ENCODE data around the gene RBM18. TPM values are rescaled to one million over a fixed set of nuclear protein-coding genes. Genes with fewer than 3 reads are reported as not detected.

Gene RBM18
- 9.3 and 11.2 TPM in 2 replicates for total RNA-seq

DNA sequence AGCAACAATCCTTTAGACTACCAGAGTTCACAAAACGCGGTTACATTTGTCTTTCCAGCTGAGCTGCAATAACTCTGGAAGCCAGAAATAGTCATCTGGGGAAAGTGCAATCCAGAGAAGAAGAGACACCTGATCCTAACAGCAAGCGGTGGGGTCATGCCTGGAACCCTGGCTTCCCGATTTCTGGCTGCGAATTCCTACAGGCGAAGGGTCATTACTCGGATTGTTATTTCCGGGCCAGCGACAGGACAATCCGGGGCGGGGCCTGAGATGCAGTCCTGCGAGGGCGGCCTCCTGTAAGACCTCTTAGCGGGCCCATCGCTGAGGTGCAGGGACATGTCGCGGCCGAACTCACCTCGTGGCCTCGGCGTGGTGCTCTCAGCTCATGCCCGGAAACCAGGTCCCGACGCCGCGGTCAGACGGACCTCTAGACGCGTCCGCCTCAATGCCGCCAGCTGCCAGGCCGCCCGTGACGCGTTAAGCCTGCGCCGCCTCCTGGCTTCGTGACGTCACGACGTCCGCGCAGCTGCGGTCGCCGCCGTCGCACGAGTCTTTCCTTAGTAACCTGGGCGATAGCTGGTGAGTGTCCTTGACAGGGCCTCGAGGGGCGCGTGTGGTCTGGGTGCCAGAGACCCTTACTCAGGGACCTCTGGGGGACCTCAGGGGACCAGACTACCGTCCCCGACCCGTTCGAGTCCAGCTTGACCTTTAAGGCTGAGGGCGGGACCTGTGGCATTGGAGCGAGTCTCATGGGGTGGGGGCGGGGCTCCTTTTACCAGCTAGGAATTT lies at the start of gene RBM18, which contains the start of gene MRRF:
TSS of gene RBM18 (minus strand) at position 481 of the 789 bp plus-strand sequence. CDS start 3,348 bp downstream, outside the sequence.
TSS of gene MRRF (plus strand) at position 523 of the 789 bp plus-strand sequence. CDS start 6,010 bp downstream, outside the sequence.
- TF ChIP-seq, protein P1, sequence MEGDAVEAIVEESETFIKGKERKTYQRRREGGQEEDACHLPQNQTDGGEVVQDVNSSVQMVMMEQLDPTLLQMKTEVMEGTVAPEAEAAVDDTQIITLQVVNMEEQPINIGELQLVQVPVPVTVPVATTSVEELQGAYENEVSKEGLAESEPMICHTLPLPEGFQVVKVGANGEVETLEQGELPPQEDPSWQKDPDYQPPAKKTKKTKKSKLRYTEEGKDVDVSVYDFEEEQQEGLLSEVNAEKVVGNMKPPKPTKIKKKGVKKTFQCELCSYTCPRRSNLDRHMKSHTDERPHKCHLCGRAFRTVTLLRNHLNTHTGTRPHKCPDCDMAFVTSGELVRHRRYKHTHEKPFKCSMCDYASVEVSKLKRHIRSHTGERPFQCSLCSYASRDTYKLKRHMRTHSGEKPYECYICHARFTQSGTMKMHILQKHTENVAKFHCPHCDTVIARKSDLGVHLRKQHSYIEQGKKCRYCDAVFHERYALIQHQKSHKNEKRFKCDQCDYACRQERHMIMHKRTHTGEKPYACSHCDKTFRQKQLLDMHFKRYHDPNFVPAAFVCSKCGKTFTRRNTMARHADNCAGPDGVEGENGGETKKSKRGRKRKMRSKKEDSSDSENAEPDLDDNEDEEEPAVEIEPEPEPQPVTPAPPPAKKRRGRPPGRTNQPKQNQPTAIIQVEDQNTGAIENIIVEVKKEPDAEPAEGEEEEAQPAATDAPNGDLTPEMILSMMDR (IDR thresholded peaks at IDR 0.05; ENCODE audit: insufficient read depth, low read depth, low read length): no peak
- peak; percentile 93 for DNase-seq (ENCODE audit: low read depth)
- peak within 1 kb of the TSS; percentile 89 for H3K4me3 ChIP-seq (ENCODE audit: low read depth, low read length)

DNA sequence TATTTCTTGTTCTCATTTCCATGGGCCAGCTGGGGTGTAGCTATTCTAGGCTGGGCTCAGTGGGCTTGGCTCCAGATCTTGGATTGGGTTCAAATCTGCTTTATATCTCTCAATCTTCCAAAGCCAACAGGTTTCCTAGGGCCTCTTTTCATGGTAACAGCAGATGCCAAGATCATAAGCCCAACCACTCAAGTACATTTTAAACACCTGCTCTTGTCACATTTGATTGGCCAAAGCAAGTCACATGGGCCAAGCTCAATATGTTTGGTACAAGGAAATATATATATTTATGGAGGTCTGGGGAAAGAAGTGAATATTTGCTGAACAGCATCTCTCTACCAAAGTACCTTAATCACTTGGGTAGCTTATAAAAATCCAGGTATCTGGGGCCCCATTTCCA lies 49.5 kb upstream of the RBM18 start:
- no peak for DNase-seq (ENCODE audit: low read depth)
- TF ChIP-seq, protein P1 (IDR thresholded peaks at IDR 0.05; ENCODE audit: insufficient read depth, low read depth, low read length): no peak
- no peak overlapping the region for H3K4me3 ChIP-seq (ENCODE audit: low read depth, low read length)

- H3K4me3 ChIP-seq (ENCODE audit: low read depth, low read length): no peak overlapping the region
- TF ChIP-seq, protein P1 (IDR thresholded peaks at IDR 0.05; ENCODE audit: insufficient read depth, low read depth, low read length): no peak
- peak; percentile 55 for DNase-seq (ENCODE audit: low read depth)
These were observed 45.2 kb upstream of the RBM18 start for GRCh38 chr9:122309861-122310260.

- DNase-seq (ENCODE audit: low read depth): no peak
- no peak overlapping the region for H3K4me3 ChIP-seq (ENCODE audit: low read depth, low read length)
- TF ChIP-seq, protein P1 (IDR thresholded peaks at IDR 0.05; ENCODE audit: insufficient read depth, low read depth, low read length): no peak
These were observed 43.3 kb upstream of the RBM18 start for GRCh38 chr9:122307925-122308324.

DNA sequence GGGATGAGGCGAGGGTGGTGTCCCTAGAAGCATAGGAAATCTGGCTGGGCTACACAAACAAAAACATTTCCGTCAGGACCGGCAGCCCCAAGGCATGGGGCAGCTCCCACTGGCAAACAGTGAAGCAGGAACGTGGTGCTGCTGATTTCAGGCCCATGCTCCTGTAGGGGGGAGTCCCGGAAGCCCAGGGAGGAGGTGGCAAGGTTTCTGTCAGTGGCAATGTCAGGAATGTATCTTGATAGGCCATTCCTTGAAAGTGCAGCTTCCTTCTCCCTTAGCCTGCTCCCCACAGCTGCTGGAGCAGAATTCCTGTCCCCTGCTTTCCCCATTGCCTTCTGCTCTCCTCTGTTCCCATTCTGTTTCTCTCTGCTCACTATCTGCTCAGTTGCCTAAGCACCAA lies 42.4 kb upstream of the RBM18 start:
- no peak overlapping the region for H3K4me3 ChIP-seq (ENCODE audit: low read depth, low read length)
- no peak for DNase-seq (ENCODE audit: low read depth)
- TF ChIP-seq, protein P1 (IDR thresholded peaks at IDR 0.05; ENCODE audit: insufficient read depth, low read depth, low read length): no peak

GRCh38 chr9:122302237-122303093 lies 37.8 kb upstream of the RBM18 start:
- H3K4me3 ChIP-seq (ENCODE audit: low read depth, low read length): no peak overlapping the region
- peak; percentile 51 for DNase-seq (ENCODE audit: low read depth)

More at GRCh38 chr9:122302237-122303093, 37.8 kb upstream of the RBM18 start:
- TF ChIP-seq, protein P1 (IDR thresholded peaks at IDR 0.05; ENCODE audit: insufficient read depth, low read depth, low read length): no peak

All from fibroblast of villous mesenchyme (primary cell).